KBM-7 (cell line): ENCODE data around the gene SH3BP5.

Experiments
- DNase-seq: peaks from one replicate; pipeline ENCODE4 v3.0.0-alpha.2; 2015
- in situ Hi-C: fragments of 300-500 bp; cut with MboI; formaldehyde crosslinking; loops from 2 replicates; pipeline ENCODE4 v1.14.3; 2020; ENCODE audit warnings: low sequenced_read_pairs, low pct_unique_long_range_greater_than_20kb, mixed read lengths

The SH3BP5 gene

GRCh38 chr3:15287565-15288330 is 44.6 kb downstream of the SH3BP5 start:
- DNase-seq: no peak
- in situ Hi-C loops: no loop called here

GRCh38 chr3:15286022-15286421 is 46.4 kb downstream of the SH3BP5 start:
- DNase-seq: no peak
- in situ Hi-C loops: no loop called here

- DNase-seq: no peak
- in situ Hi-C loops: no loop called here
Measured at GRCh38 chr3:15284121-15284889, 48.1 kb downstream of the SH3BP5 start.

- no peak for DNase-seq
- in situ Hi-C loops: no loop called here
Measured at GRCh38 chr3:15283702-15284101, 48.7 kb downstream of the SH3BP5 start.

GRCh38 chr3:15281817-15282216 is 50.6 kb downstream of the SH3BP5 start:
- in situ Hi-C loops: no loop called here

GRCh38 chr3:15280853-15281532 is 51.4 kb downstream of the SH3BP5 start:
- in situ Hi-C loops: no loop called here
- no peak for DNase-seq

More at GRCh38 chr3:15281817-15282216, 50.6 kb downstream of the SH3BP5 start:
- DNase-seq: no peak

- no peak for DNase-seq
- in situ Hi-C loops: no loop called here
Measured at GRCh38 chr3:15279671-15280402, 52.5 kb downstream of the SH3BP5 start.

- DNase-seq: no peak
- in situ Hi-C loops: no loop called here
Measured at GRCh38 chr3:15279205-15279604, 53.2 kb downstream of the SH3BP5 start.

- in situ Hi-C loops: no loop called here
- no peak for DNase-seq
Measured at GRCh38 chr3:15277861-15278500, 54.4 kb downstream of the SH3BP5 start.

- in situ Hi-C loops: no loop called here
- no peak for DNase-seq
Measured at GRCh38 chr3:15276028-15276724, 56.2 kb downstream of the SH3BP5 start.

GRCh38 chr3:15273227-15273626 is 59.2 kb downstream of the SH3BP5 start:
- in situ Hi-C loops: no loop called here
- peak; percentile 40 for DNase-seq

GRCh38 chr3:15272426-15273196 is 59.8 kb downstream of the SH3BP5 start:
- DNase-seq: no peak
- in situ Hi-C loops: no loop called here

GRCh38 chr3:15271785-15272381 is 60.5 kb downstream of the SH3BP5 start:
- in situ Hi-C loops: no loop called here
- peak; percentile 96 for DNase-seq

- no peak for DNase-seq
- in situ Hi-C loops: no loop called here
Measured at GRCh38 chr3:15271030-15271429, 61.4 kb downstream of the SH3BP5 start.

- in situ Hi-C loops: loop anchor here (10.0 kb wide), 1 partner anchor 115 kb away; no protein-coding TSS in a partner anchor
Measured at GRCh38 chr3:15269091-15269989, 63.0 kb downstream of the SH3BP5 start.

GRCh38 chr3:15268033-15268631 is 64.3 kb downstream of the SH3BP5 start:
- in situ Hi-C loops: loop anchor here (10.0 kb wide), 1 partner anchor 117 kb away; no protein-coding TSS in a partner anchor
- DNase-seq: peak; percentile 86

More at GRCh38 chr3:15269091-15269989, 63.0 kb downstream of the SH3BP5 start:
- peak; percentile 90 for DNase-seq
